Stomach smooth muscle (tissue), 2 donors: ENCODE measurements around the gene TOMM20.
"Not testable (repeated sequence)": the region's sequence is repeated elsewhere in the genome, so short reads cannot be mapped to it uniquely, and the experiment has no call there.

Source experiments
- H3K27ac ChIP-seq: one replicate; pipeline ENCODE4 v1.7.0; 2013; ENCODE audit warnings: mild to moderate bottlenecking, low read length, inconsistent platforms
- H3K27me3 ChIP-seq, 2 donors: one replicate each; pipeline ENCODE4 v1.7.0; 2013; ENCODE audit warnings: low read length in 2 of 2; ENCODE audit not compliant: insufficient read depth in 2 of 2, control insufficient read depth in 1 of 2
- H3K36me3 ChIP-seq, 2 donors: one replicate each; pipeline ENCODE4 v1.7.0; 2013; ENCODE audit warnings: low read length in 2 of 2; ENCODE audit not compliant: control insufficient read depth in 2 of 2, insufficient read depth in 2 of 2
- H3K4me1 ChIP-seq: one replicate; pipeline ENCODE4 v1.7.0; 2013; ENCODE audit warnings: low read length; ENCODE audit not compliant: control insufficient read depth, insufficient read depth
- H3K4me3 ChIP-seq, 2 donors: one replicate each; pipeline ENCODE4 v1.7.0; 2013; ENCODE audit warnings: low read length in 2 of 2
- H3K9ac ChIP-seq, 2 donors: one replicate each; pipeline ENCODE4 v1.7.0; 2013; ENCODE audit warnings: low read length in 2 of 2, mild to moderate bottlenecking in 1 of 2
- H3K9me3 ChIP-seq, 2 donors: one replicate each; pipeline ENCODE4 v1.7.0; 2013; ENCODE audit warnings: low read length in 2 of 2; ENCODE audit not compliant: control insufficient read depth in 2 of 2
- donor health status: healthy.
- donor health status: Pancreatic carcinoma.

TOMM20 gene

DNA sequence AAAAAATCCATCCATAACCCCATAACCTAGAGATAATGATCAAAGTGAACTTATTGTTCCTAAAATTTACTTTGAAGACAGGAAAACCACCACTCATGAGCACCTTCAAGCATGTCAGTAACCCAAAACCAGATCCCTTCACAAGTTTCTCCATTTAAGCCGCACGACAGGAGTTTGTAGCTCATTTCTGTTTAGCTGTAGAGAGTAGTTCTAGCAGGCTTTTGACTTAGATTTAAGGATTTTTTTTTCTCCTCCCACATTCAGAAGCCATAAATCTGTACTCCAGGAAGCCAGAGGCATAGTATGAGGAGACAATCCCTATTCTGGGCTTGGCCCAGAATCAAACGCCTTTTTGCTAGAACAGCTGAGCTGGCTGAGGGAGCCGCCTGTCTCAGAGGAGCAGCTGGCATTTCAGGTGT is 25.6 kb downstream of the TOMM20 start:
- peaks cover 6% of the 10 kb centered on the region in 2 donors for H3K36me3 ChIP-seq
- H3K9me3 ChIP-seq, result no peaks in the 10 kb centered on the region
- no peaks in the 10 kb centered on the region for H3K27me3 ChIP-seq
- H3K27ac ChIP-seq, result no peak overlapping the region
- H3K4me1 ChIP-seq, result peaks cover 8% of the 10 kb centered on the region
- no peak overlapping the region for H3K9ac ChIP-seq
- H3K4me3 ChIP-seq, result no peak overlapping the region

DNA sequence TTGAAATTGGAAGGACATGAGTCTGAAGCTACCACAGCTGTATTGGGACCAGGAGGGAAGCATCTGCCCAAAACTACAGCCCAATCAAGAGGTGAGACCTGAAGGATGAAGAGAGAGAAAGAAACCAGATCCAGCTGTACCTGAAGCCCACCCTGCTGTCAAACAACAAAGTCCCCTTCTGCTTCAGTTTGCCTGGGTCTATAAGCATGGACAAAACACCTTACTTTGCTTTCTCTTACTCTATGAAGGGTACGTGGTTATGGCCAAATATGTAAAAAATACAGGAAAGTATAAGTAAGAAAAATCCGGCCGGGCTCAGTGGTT is 26.4 kb downstream of the TOMM20 start:
- Histone ChIP-seq H3K9ac (no peak overlapping the region), H3K27me3 (no peaks in the 10 kb centered on the region), H3K36me3 (peaks cover 1 to 2% of the 10 kb centered on the region in 2 donors), H3K4me1 (peaks cover 8% of the 10 kb centered on the region), H3K4me3 (no peak overlapping the region), H3K27ac (no peak overlapping the region), H3K9me3 (no peaks in the 10 kb centered on the region)

DNA sequence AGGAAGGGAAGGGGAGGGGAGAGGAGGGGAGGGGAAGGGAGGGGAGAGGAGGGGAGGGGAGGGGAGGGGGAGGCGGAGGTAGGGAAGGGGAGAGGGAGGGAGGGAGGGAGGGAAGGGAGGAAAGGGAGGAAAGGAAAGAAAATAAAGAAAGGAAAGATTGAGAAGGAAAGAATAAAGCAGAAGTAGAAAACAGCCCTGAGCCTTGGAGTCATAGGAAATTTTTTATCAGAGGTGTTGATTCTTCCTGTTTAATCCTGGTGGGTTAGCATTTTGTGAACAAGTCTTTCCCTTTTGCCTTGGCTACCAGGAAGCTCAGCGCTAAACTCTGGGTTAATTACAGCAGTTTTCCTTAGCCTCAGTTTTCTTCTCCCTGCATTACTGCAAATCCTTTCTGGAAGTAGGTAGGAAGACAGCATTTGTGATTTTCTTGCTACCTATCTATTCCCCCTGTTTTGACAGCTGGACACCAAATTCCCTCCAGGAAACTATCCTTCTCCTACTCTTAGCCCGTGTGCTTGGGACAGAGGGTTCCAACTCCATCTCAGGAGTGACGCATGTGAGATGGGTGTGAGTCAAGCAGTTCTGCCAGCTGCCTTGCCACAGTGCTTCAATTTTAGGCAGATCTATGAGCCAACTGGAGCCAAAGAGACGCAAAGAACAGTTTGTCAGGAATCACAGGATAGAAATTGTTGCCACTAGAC is 26.9 kb downstream of the TOMM20 start:
- Histone ChIP-seq H3K27ac (no peak overlapping the region), H3K27me3 (no peaks in the 10 kb centered on the region), H3K9me3 (no peaks in the 10 kb centered on the region), H3K4me3 (no peak overlapping the region), H3K9ac (no peak overlapping the region), H3K4me1 (peaks cover 8% of the 10 kb centered on the region), H3K36me3 (no peaks in the 10 kb centered on the region)

DNA sequence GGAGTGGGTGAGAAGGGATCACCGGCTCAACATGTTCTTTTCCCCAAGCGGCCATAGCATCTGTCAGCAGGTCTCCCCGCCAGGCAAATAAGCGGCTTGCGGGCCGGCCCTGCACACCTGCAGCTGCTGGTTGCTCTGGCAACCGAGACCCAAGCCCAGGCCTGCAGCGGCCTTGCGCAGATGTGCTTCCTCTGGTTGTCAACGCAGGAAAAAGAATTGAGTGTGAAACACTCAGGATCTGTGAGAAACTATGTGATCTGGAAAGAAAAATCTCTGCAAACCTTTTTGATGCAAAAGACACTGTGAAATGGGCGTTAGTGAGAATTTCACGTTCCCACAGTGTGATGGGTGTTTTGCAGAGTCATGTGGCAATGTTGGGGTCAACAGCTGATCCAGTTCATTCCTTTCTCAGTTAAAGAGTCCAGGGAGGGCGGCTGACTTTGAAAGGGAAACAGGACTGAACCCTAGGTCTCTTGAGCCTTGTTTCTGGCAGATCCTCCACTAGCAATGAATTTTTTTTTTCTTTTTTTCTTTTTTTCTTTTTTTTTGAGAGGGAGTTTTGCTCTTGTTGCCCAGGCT is 28.4 kb downstream of the TOMM20 start:
- Histone ChIP-seq H3K4me3 (no peak overlapping the region), H3K36me3 (no peaks in the 10 kb centered on the region), H3K4me1 (peaks cover 8% of the 10 kb centered on the region), H3K9ac (no peak overlapping the region), H3K27me3 (no peaks in the 10 kb centered on the region), H3K27ac (no peak overlapping the region), H3K9me3 (no peaks in the 10 kb centered on the region)

DNA sequence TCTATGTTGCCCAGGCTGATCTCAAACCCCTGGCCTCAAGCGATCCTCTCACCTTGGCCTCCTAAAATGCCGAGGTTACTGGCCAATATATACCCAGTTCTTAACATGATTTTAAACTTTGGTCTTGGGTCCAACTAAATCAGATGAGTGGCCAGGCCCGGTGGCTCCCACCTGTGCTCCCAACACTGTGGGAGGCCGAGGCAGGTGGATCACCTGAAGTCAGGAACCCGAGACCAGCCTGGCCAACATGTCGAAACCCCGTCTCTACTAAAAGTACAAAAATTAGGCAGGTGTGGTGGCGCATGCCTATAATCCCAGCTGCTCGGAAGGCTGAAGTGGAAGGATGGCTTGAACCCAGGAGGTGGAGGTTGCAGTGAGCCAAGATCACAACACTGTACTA is 29.6 kb downstream of the TOMM20 start:
- peaks cover 2% of the 10 kb centered on the region for H3K4me1 ChIP-seq
- H3K27ac ChIP-seq, result no peak overlapping the region
- no peak overlapping the region for H3K9ac ChIP-seq
- H3K36me3 ChIP-seq, result no peaks in the 10 kb centered on the region
- H3K27me3 ChIP-seq, result no peaks in the 10 kb centered on the region
- no peaks in the 10 kb centered on the region for H3K9me3 ChIP-seq
- no peak overlapping the region for H3K4me3 ChIP-seq

DNA sequence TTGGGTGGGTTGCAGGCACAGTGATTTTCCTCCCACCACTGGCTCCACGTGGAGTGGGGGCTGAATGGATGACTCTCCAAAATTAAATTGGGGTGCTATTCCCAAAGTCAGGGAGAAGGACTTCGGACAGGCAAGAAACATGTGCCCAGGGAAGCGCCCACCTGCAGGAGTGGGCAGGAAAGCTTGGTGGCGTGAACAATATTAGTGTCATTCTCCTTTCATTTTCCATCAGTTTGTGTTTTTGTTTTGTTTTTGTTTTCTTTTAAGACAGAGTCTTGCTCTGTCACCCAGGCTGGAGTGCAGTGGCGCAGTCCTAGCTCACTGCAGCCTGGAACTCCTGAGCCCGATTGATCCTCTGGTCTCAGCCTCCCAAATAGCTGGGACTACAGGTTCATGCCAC is 30.1 kb downstream of the TOMM20 start:
- H3K9me3 ChIP-seq, result no peaks in the 10 kb centered on the region
- no peak overlapping the region for H3K9ac ChIP-seq
- H3K4me3 ChIP-seq, result no peak overlapping the region
- H3K36me3 ChIP-seq, result no peaks in the 10 kb centered on the region
- H3K27ac ChIP-seq, result no peak overlapping the region
- no peaks in the 10 kb centered on the region for H3K27me3 ChIP-seq
- peaks cover 7% of the 10 kb centered on the region for H3K4me1 ChIP-seq

DNA sequence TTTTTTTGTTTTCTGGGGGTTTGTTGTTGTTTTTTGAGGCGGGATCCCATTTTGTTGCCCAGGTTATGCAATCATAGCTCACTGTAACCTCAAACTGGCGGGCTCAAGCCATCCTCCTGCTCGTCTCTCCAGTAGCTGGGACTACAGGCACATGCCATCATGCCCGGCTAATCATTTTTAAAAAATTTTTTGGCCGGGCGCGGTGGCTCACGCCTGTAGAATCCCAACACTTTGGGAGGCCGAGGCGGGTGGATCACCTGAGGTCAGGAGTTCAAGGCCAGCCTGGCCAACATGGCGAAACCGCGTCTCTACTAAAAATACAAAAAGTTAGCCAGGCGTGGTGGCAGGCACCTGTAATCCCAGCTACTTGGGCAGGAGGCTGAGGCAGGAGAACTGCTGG is 31.1 kb downstream of the TOMM20 start:
- H3K27me3 ChIP-seq, H3K9ac ChIP-seq, H3K27ac ChIP-seq, H3K4me3 ChIP-seq, H3K9me3 ChIP-seq, H3K36me3 ChIP-seq: not testable (repeated sequence)
- H3K4me1 ChIP-seq, result peaks cover 14% of the 10 kb centered on the region

DNA sequence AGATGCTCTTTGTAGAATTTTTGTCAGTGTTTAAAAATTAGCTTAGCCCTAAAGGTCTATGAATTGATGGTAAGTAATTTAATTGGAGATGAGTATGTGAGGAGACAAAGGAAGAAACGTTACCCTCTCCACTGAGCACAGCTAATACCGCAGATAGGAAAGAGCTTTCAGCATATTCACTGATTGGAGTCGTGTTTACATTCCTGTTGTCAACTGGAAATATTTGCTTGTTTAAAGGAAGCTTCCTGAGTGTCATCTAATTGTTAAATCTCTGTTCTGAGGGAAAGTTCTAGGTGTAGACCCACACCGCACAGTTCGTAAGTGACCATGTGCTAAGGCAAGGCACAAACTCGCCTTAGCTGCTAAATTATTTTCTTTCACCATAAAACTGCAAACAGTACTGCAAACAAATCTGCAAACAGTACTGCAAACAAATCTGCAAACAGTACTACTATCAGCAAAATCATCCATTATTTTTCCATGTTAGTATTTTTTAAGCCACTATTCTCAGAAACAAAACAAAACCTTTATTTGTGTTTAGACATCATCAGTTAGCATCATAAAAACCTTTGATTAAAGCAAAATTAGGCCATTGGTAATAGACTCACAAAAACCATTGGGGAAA is 32.6 kb downstream of the TOMM20 start:
- Histone ChIP-seq H3K27ac (no peak overlapping the region), H3K4me3 (no peak overlapping the region), H3K36me3 (no peaks in the 10 kb centered on the region), H3K27me3 (no peaks in the 10 kb centered on the region), H3K9me3 (no peaks in the 10 kb centered on the region), H3K4me1 (peaks cover 17% of the 10 kb centered on the region), H3K9ac (no peak overlapping the region)

DNA sequence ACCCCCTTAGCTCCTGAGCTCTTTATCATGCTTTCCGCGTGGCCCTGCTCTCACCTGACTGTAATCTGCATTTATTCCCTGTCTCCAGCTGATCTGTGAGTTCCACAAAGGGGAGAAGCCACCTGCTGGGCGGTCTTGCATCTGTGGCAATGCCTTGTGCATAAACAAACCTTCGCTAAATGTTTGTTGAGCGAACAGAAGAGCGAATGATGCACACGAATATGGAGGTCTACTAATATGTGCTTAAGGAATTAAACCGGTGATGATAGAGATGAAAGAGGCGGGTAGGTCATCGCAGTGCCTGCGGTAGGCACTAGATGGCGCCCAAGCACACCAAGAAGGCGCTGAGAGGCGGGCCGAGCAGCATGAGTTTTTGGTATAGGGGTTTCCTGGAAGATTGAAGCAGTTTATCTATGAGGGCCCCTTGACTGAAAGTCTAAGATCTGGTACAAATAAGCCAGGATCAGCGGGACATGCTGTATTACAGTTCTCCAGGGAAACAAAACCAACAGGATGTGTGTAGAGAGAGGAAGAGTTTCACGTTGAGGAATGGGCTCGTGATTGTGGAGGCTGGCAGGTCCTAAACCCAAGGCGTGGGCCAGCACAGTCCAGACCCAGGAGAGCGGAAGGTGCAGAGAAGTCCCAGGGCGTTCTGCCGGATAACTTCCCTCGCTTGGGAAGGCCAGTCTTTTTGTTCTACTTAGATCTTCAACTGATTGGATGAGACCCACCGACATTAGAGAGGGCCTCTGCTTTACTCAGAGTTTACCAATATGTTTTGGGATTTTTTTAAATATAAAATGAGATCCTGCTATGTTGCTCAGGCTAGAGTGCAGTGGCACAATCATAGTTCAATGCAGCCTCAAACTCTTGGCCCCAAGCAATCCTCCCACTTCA is 34.7 kb downstream of the TOMM20 start:
- peak overlapping the region; percentile 13 to 58 for H3K9ac ChIP-seq
- peak overlapping the region; percentile 56 to 70 for H3K4me3 ChIP-seq

DNA sequence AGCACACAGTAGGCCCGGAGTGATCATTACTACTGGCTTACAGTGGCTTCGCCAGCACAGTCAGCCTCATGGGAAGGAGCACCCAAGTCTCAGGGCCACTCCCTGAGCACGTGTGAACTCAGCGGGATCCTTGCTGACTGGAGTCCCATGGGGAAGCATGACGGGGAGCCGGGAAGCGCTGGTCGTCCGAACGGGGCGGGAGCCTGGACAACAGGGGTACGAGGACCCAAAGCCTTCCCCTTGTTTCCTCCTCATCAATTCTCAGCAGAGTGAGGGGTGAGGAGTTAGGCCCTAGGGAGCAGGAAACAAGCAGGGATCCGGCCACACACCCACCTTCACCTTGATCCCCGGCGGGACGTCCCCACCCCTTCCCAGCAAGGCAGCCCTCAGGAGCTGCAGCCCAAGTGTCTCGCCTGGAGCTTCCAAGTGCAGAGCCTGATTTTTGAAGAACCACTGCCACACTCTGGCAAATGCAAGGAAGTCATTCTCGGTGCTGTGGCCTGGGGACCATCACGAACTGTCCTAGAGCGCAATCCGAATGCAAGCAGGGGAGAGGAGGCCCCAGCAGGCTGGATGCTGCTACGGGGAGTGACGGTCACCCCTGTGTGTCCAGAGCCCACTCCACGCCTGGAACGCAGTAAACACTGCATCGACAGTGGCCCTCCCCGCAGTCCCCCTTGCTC is 35.5 kb downstream of the TOMM20 start:
- peaks cover 27% of the 10 kb centered on the region for H3K4me1 ChIP-seq
- H3K9ac ChIP-seq, result peak overlapping the region; percentile 13 to 58
- H3K27me3 ChIP-seq, result no peaks in the 10 kb centered on the region
- H3K36me3 ChIP-seq, result no peaks in the 10 kb centered on the region
- no peaks in the 10 kb centered on the region for H3K9me3 ChIP-seq
- no peak overlapping the region for H3K27ac ChIP-seq
- H3K4me3 ChIP-seq, result peak overlapping the region; percentile 56 to 70

More for the DNA sequence above, 34.7 kb downstream of the TOMM20 start:
- Histone ChIP-seq H3K36me3 (no peaks in the 10 kb centered on the region), H3K4me1 (peaks cover 27% of the 10 kb centered on the region), H3K9me3 (no peaks in the 10 kb centered on the region), H3K27me3 (no peaks in the 10 kb centered on the region), H3K27ac (no peak overlapping the region)
